GM12878 (cell line): ENCODE data around the gene SMURF1. TPM values are rescaled to one million over a fixed set of nuclear protein-coding genes. Genes with fewer than 3 reads are reported as not detected.

Source experiments
- ATAC-seq: fragments of 200-7000 bp; cut with Tn5 transposase; 3 replicates; pipeline ENCODE4 v1.9.1; 2020; ENCODE audit warnings: mild to moderate bottlenecking, moderate library complexity
- BruUV-seq: library from RNA; stranded (reverse); fragments of 400-500 nt; replicated peaks from 2 replicates; lab custom pipeline; 2021; lab: Mats Ljungman, UMichigan
- CTCF ChIA-PET: fragments of 300-600 bp; sonication (Branson Sonifier 250); formaldehyde crosslinking; extraction: SDS; loops from one replicate; lab custom pipeline; 2021; ENCODE audit warnings: inconsistent platforms; lab: Yijun Ruan, JAX
- POLR2A ChIA-PET: fragments of 350-600 bp; formaldehyde crosslinking; extraction: SDS; loops from one replicate; lab custom pipeline; 2021; ENCODE audit warnings: inconsistent platforms; lab: Charles Lee
- RAD21 ChIA-PET: fragments of 300-600 bp; sonication (Branson Sonifier 250); formaldehyde crosslinking; loops from one replicate; lab custom pipeline; 2023; ENCODE audit warnings: antibody characterized with exemption; ENCODE audit not compliant: unreplicated experiment; lab: Charles Lee
- SMC1A ChIA-PET: fragments of 300-600 bp; sonication (Branson Sonifier 250); formaldehyde crosslinking; loops from one replicate; lab custom pipeline; 2023; ENCODE audit not compliant: unreplicated experiment, uncharacterized antibody; lab: Charles Lee
- DNase-seq: peaks from one replicate; pipeline ENCODE4 v3.0.0-alpha.2; 2011; ENCODE audit warnings: low read depth, low spot score
- FAIRE-seq: peaks from 3 replicates; lab custom pipeline; 2011; peaks lifted over from hg19 to GRCh38; lab: Jason Lieb, UNC
- H2AFZ ChIP-seq: 2 replicates; pipeline ENCODE4 v1.6.0; 2011; ENCODE audit warnings: low read depth, low read length, control low read depth; ENCODE audit not compliant: control insufficient read depth
- H3K27ac ChIP-seq: 2 replicates; pipeline ENCODE4 v1.5.1; 2011; ENCODE audit warnings: control low read depth; ENCODE audit not compliant: control insufficient read depth, insufficient read depth
- H3K27me3 ChIP-seq, 2 experiments: replicated peaks in 1 of 2; 2 replicates each; pipeline versions ENCODE4 v1.6.0 to v1.6.1; 2011; ENCODE audit warnings: low read length in 1 of 2; ENCODE audit not compliant: control insufficient read depth in 2 of 2, insufficient read depth in 2 of 2
- H3K36me3 ChIP-seq, 2 experiments: 2 replicates each; pipeline ENCODE4 v1.5.1; 2011; ENCODE audit warnings: low read length in 1 of 2; ENCODE audit not compliant: control insufficient read depth in 2 of 2, insufficient read depth in 2 of 2
- H3K4me1 ChIP-seq: 2 replicates; pipeline ENCODE4 v1.6.1; 2011; ENCODE audit warnings: mild to moderate bottlenecking, low read length, moderate library complexity, mixed read lengths; ENCODE audit not compliant: control insufficient read depth, insufficient read depth
- H3K4me2 ChIP-seq: 2 replicates; pipeline ENCODE4 v1.6.0; 2011; ENCODE audit warnings: control low read depth; ENCODE audit not compliant: control insufficient read depth, insufficient read depth
- H3K4me3 ChIP-seq: fragments of 200-600 bp; sonication (generic); 2 replicates; pipeline ENCODE4 v1.5.1; 2016
- H3K79me2 ChIP-seq: 2 replicates; pipeline ENCODE4 v1.6.0; 2011; ENCODE audit warnings: low read length; ENCODE audit not compliant: control insufficient read depth, insufficient read depth
- H3K9ac ChIP-seq: 2 replicates; pipeline ENCODE4 v1.8.0; 2011; ENCODE audit warnings: low read length, control low read depth, mixed read lengths; ENCODE audit not compliant: control insufficient read depth, insufficient read depth
- H3K9me3 ChIP-seq: replicated peaks from 3 replicates; pipeline ENCODE4 v1.5.1; 2011; ENCODE audit warnings: mild to moderate bottlenecking, low read length; ENCODE audit not compliant: control insufficient read depth, insufficient read depth
- H4K20me1 ChIP-seq: 2 replicates; pipeline ENCODE4 v1.6.0; 2011; ENCODE audit not compliant: control insufficient read depth, insufficient read depth
- CEBPB ChIP-seq, 2 experiments: fragments of 150-350 bp in 1 of 2; IDR thresholded peaks; 2 replicates each; pipeline ENCODE4 v1.6.1; 2012 to 2014; ENCODE audit warnings: low read depth in 2 of 2, low read length in 2 of 2, borderline replicate concordance in 1 of 2, inconsistent platforms in 1 of 2
- ESRRA ChIP-seq: IDR thresholded peaks from 2 replicates; pipeline ENCODE4 v1.6.1; 2012; ENCODE audit warnings: mild to moderate bottlenecking, low read length, improper control_type of control experiment
- ETV6 ChIP-seq, 2 experiments: fragments of 450-650 bp in 1 of 2; IDR thresholded peaks in 1 of 2; conservative IDR thresholded peaks in 1 of 2; 2 replicates each; pipeline ENCODE4 v1.6.1; 2014; ENCODE audit warnings: antibody characterized with exemption in 1 of 2, borderline replicate concordance in 1 of 2, low read depth in 1 of 2, mild to moderate bottlenecking in 1 of 2, moderate library complexity in 1 of 2
- KDM1A ChIP-seq: fragments of 200-600 bp; sonication (generic); IDR thresholded peaks from 2 replicates; pipeline ENCODE4 v1.6.1; 2016; ENCODE audit warnings: borderline replicate concordance
- KLF5 ChIP-seq: fragments of 450-650 bp; IDR thresholded peaks from 2 replicates; pipeline ENCODE4 v1.6.1; 2014; ENCODE audit warnings: mild to moderate bottlenecking; ENCODE audit not compliant: partially characterized antibody
- MEF2B ChIP-seq: fragments of 450-650 bp; IDR thresholded peaks from 2 replicates; pipeline ENCODE4 v1.6.1; 2018; ENCODE audit warnings: mild to moderate bottlenecking, moderate library complexity; ENCODE audit not compliant: partially characterized antibody, poor library complexity, severe bottlenecking
- MTA2 ChIP-seq: fragments of 450-650 bp; IDR thresholded peaks from 2 replicates; pipeline ENCODE4 v1.6.1; 2016; ENCODE audit warnings: low read depth, mild to moderate bottlenecking, moderate library complexity
- MYC ChIP-seq: IDR thresholded peaks from 2 replicates; pipeline ENCODE4 v1.6.1; 2011; ENCODE audit warnings: mild to moderate bottlenecking, low read length, moderate library complexity, inconsistent platforms; ENCODE audit not compliant: insufficient read depth, insufficient replicate concordance, insufficient read length, severe bottlenecking
- RFX5 ChIP-seq: IDR thresholded peaks from 2 replicates; pipeline ENCODE4 v1.6.1; 2011; ENCODE audit warnings: low read depth, low read length, improper control_type of control experiment
- TBL1XR1 ChIP-seq: IDR thresholded peaks from 2 replicates; pipeline ENCODE4 v1.6.1; 2012; ENCODE audit warnings: low read depth, low read length, improper control_type of control experiment
- ZNF207 ChIP-seq: fragments of 450-650 bp; IDR thresholded peaks from 2 replicates; pipeline ENCODE4 v1.6.1; 2014; ENCODE audit warnings: antibody characterized with exemption, mild to moderate bottlenecking, borderline replicate concordance
- WGBS: methylation state at CpG from one replicate; pipeline ENCODE4 v1.1.6; 2016; ENCODE audit warnings: low lambda C conversion rate; ENCODE audit not compliant: insufficient replicate concordance, insufficient coverage; ENCODE audit errors: missing lambda C conversion rate; 5-methylcytosine and 5-hydroxymethylcytosine counted together
- in situ Hi-C: fragments of 300-500 bp; cut with MboI; formaldehyde crosslinking; loops from 9 replicates; pipeline ENCODE4 v1.14.3; 2018; ENCODE audit warnings: mixed read lengths
- intact Hi-C: fragments of 100-400 bp; cut with micrococcal nuclease; formaldehyde crosslinking; loops from one replicate; pipeline ENCODE4 v1.14.2; 2022; ENCODE audit not compliant: unreplicated experiment
- polyA plus RNA-seq, 11 experiments: library from polyadenylated mRNA; depleted of rRNA in 4 of 11; unstranded in 6 of 11; stranded (reverse) in 5 of 11; fragments of >200 nt; fragmentation: Nextera tagmentation in 4 of 11; fragmentation: Illumina TruSeq in 1 of 11; extraction: Ambion mirVana in 4 of 11; extraction: Trizol in 1 of 11; gene quantifications; 1 replicate in 1 of 11; 2 replicates in 10 of 11; pipeline versions ENCODE4 v1.2.1 to v1.2.3, GENCODE V29; 2011 to 2016; ENCODE audit warnings: inconsistent platforms in 2 of 11, missing spikeins in 2 of 11, low read depth in 1 of 11
- total RNA-seq, 4 experiments: library from RNA; depleted of rRNA in 3 of 4; stranded (reverse); fragments of >200 nt in 3 of 4; fragmentation: Illumina TruSeq in 1 of 4; extraction: Trizol in 1 of 4; gene quantifications; 2 replicates each; pipeline versions ENCODE4 v1.2.1 to v1.2.3, GENCODE V29; 2013 to 2021
- TF ChIP-seq, protein P1 (sequence below): fragments of 450-650 bp; formaldehyde crosslinking; IDR thresholded peaks from 2 replicates; pipeline ENCODE4 v1.4.0; 2020; ENCODE audit warnings: mild to moderate bottlenecking, moderate library complexity
- TF ChIP-seq, protein P2 (sequence below): fragments of 150-350 bp; IDR thresholded peaks from 2 replicates; pipeline ENCODE4 v1.6.1; 2016; ENCODE audit warnings: low read depth, low read length
- TF ChIP-seq, protein P3 (sequence below): IDR thresholded peaks from 2 replicates; pipeline ENCODE4 v1.6.1; 2011; ENCODE audit warnings: low read depth, mild to moderate bottlenecking, low read length, moderate library complexity, borderline replicate concordance; ENCODE audit errors: extremely low read depth
- TF ChIP-seq, protein P4 (sequence below): fragments of 450-650 bp; IDR thresholded peaks from 2 replicates; pipeline ENCODE4 v1.6.1; 2016; ENCODE audit warnings: mild to moderate bottlenecking

SMURF1 gene
- total and polyA plus RNA-seq, 10 of the 15 experiments (the other 5 are each of a cell fraction or from before 2014, with no cell fraction given): 0.76 to 14.0 (median 7.9) TPM

DNA sequence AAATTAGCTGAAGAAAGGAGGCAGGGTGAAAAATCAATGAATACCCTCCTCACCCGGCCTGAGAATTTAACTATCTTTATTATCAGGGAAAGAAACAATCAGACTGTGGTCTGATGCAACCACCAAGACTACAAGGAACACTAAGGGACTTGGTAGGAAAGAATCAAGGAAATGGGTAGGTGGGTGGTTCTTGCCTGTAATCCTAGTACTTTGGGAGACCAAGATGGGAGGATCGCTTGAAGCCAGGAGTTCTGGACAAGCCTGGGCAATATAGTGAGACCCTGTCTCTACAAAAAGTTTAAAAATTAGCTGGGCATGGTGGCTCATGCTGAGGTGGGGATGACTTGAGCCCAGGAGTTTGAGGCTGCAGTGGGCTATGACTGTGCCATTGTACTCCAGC, 12.6 kb downstream of the SMURF1 start:
- DNase-seq (no peak), ATAC-seq (no peak)
- no peak overlapping the region for H2AFZ ChIP-seq
- in situ Hi-C loops: no loop called here
- H3K9me3 ChIP-seq: no peaks in the 10 kb centered on the region
- no peak overlapping the region for H3K4me2 ChIP-seq
- H4K20me1 ChIP-seq: no peaks in the 10 kb centered on the region
- ChIA-PET POLR2A (interaction anchor here (1.0 kb wide), 1 partner anchor 13 kb away, joined by 4 read pairs; the partner anchor contains the start of gene SMURF1), CTCF (interaction anchor here (0.8 kb wide), 1 partner anchor 10 kb away, joined by 3 read pairs; no protein-coding TSS in a partner anchor), RAD21 (no interaction called here)
- 100% methylated on average over 2 of the region's 2 CpGs for WGBS
- no TSS peak for BruUV-seq
- H3K27ac ChIP-seq: no peak overlapping the region
- H3K9ac ChIP-seq: no peak overlapping the region
- no peaks in the 10 kb centered on the region for H3K36me3 ChIP-seq
- peaks cover 44% of the 10 kb centered on the region for H3K79me2 ChIP-seq
- TF ChIP-seq, protein P1, sequence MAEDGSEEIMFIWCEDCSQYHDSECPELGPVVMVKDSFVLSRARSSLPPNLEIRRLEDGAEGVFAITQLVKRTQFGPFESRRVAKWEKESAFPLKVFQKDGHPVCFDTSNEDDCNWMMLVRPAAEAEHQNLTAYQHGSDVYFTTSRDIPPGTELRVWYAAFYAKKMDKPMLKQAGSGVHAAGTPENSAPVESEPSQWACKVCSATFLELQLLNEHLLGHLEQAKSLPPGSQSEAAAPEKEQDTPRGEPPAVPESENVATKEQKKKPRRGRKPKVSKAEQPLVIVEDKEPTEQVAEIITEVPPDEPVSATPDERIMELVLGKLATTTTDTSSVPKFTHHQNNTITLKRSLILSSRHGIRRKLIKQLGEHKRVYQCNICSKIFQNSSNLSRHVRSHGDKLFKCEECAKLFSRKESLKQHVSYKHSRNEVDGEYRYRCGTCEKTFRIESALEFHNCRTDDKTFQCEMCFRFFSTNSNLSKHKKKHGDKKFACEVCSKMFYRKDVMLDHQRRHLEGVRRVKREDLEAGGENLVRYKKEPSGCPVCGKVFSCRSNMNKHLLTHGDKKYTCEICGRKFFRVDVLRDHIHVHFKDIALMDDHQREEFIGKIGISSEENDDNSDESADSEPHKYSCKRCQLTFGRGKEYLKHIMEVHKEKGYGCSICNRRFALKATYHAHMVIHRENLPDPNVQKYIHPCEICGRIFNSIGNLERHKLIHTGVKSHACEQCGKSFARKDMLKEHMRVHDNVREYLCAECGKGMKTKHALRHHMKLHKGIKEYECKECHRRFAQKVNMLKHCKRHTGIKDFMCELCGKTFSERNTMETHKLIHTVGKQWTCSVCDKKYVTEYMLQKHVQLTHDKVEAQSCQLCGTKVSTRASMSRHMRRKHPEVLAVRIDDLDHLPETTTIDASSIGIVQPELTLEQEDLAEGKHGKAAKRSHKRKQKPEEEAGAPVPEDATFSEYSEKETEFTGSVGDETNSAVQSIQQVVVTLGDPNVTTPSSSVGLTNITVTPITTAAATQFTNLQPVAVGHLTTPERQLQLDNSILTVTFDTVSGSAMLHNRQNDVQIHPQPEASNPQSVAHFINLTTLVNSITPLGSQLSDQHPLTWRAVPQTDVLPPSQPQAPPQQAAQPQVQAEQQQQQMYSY: no peak
- TF ChIP-seq ZNF207 (no peak), MEF2B (no peak), KDM1A (no peak), MTA2 (no peak), ESRRA (no peak), MYC (no peak), KLF5 (no peak), RFX5 (no peak), TBL1XR1 (no peak), CEBPB (IDR thresholded peaks at IDR 0.05; ENCODE audit: borderline replicate concordance in 1 of 2, low read depth in 2 of 2, low read length in 2 of 2) (no peak), ETV6 (conservative IDR thresholded peaks at IDR 0.05 in 1 of 2, IDR thresholded peaks at IDR 0.05 in 1 of 2; ENCODE audit: borderline replicate concordance in 1 of 2, low read depth in 1 of 2) (no peak)
- TF ChIP-seq, protein P2, sequence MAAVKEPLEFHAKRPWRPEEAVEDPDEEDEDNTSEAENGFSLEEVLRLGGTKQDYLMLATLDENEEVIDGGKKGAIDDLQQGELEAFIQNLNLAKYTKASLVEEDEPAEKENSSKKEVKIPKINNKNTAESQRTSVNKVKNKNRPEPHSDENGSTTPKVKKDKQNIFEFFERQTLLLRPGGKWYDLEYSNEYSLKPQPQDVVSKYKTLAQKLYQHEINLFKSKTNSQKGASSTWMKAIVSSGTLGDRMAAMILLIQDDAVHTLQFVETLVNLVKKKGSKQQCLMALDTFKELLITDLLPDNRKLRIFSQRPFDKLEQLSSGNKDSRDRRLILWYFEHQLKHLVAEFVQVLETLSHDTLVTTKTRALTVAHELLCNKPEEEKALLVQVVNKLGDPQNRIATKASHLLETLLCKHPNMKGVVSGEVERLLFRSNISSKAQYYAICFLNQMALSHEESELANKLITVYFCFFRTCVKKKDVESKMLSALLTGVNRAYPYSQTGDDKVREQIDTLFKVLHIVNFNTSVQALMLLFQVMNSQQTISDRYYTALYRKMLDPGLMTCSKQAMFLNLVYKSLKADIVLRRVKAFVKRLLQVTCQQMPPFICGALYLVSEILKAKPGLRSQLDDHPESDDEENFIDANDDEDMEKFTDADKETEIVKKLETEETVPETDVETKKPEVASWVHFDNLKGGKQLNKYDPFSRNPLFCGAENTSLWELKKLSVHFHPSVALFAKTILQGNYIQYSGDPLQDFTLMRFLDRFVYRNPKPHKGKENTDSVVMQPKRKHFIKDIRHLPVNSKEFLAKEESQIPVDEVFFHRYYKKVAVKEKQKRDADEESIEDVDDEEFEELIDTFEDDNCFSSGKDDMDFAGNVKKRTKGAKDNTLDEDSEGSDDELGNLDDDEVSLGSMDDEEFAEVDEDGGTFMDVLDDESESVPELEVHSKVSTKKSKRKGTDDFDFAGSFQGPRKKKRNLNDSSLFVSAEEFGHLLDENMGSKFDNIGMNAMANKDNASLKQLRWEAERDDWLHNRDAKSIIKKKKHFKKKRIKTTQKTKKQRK: no peak
- TF ChIP-seq, protein P3, sequence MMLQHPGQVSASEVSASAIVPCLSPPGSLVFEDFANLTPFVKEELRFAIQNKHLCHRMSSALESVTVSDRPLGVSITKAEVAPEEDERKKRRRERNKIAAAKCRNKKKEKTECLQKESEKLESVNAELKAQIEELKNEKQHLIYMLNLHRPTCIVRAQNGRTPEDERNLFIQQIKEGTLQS: no peak
- TF ChIP-seq, protein P4, sequence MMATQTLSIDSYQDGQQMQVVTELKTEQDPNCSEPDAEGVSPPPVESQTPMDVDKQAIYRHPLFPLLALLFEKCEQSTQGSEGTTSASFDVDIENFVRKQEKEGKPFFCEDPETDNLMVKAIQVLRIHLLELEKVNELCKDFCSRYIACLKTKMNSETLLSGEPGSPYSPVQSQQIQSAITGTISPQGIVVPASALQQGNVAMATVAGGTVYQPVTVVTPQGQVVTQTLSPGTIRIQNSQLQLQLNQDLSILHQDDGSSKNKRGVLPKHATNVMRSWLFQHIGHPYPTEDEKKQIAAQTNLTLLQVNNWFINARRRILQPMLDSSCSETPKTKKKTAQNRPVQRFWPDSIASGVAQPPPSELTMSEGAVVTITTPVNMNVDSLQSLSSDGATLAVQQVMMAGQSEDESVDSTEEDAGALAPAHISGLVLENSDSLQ: no peak
- TF ChIP-seq, all 136 proteins: peak for 0
- Histone ChIP-seq H3K27me3 (no peaks in the 10 kb centered on the region), H3K4me1 (peaks cover 2% of the 10 kb centered on the region; the same call in 1 of the 2 replicates), H3K4me3 (no peak overlapping the region)
- SMC1A ChIA-PET: interaction anchor here (0.7 to 1.4 kb wide), 3 partner anchors 15 to 19 kb away, joined by 3 to 7 read pairs (median 4); no protein-coding TSS in a partner anchor
- FAIRE-seq: no peak
- intact Hi-C loops: no loop called here
